ENCODE results near the gene LENG9. TPM values are rescaled to one million over a fixed set of nuclear protein-coding genes. Genes with fewer than 3 reads are reported as not detected.

Gene LENG9
- total RNA-seq, 1 experiment from 2014 or later = 5.0 TPM

DNA sequence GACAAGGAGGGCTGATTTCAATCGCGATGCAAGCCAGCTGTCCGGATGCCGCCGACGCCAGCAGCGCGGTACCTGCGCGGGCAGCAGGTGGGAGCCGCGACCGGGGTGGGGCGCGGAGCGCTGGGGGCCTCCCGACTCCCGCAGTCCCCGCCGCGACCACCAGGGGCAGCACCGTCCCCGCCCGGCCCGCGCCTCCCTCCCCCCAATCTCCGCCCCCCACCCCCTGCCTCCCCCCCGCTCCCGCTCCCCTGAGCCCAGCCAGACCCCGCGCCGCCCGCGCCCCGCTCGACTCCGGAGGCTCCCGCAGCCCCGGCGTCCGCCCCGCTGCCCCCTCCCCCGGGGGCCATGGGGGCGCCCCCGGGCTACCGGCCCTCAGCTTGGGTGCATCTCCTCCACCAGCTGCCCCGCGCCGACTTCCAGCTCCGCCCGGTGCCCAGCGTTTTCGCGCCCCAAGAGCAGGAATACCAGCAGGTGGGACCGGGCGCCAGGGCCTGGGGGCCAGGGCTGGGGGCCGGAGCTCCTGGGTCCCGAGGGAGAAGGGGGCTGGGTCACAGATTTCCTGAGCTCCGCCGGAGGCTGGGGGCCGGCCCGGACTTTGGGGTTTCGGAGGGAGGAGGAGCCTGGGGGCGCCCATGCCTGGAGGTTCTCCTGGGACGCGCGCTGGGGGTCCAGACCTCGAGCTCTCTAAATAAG, 48.2 kb downstream of the LENG9 start, which contains the start of gene TTYH1:
TSS of gene TTYH1 (plus strand) at position 257 of the 693 bp plus-strand sequence. CDS start at position 346, 89 bp downstream.
- H3K27me3 ChIP-seq (ENCODE audit: low read length) = no peaks in the 10 kb centered on the region
- no peak within 1 kb of the TSS for H3K27ac ChIP-seq (ENCODE audit: low read length)
- no peak within 1 kb of the TSS for H2AFZ ChIP-seq (ENCODE audit: low read length)
- DNase-seq = no peak
- no peak within 1 kb of the TSS for H3K9ac ChIP-seq (ENCODE audit: low read length)
- H3K9me2 ChIP-seq (replicated peaks; ENCODE audit: insufficient read depth, low read length) = no peaks in the 10 kb centered on the region
- no peak within 1 kb of the TSS for H3K4me3 ChIP-seq (ENCODE audit: low read length)
- no peak within 1 kb of the TSS for H3K4me2 ChIP-seq (ENCODE audit: low read depth, low read length, poor library complexity, severe bottlenecking)
- no peaks in the 10 kb centered on the region for H3K79me2 ChIP-seq (ENCODE audit: low read length)
- no peaks in the 10 kb centered on the region for H3K9me3 ChIP-seq (ENCODE audit: low read length)
- no peaks in the 10 kb centered on the region for H4K20me1 ChIP-seq (ENCODE audit: insufficient read depth, low read depth, low read length)
- no peaks in the 10 kb centered on the region for H3K36me3 ChIP-seq (ENCODE audit: insufficient read depth, low read length)
- H3K4me1 ChIP-seq (ENCODE audit: low read length) = no peaks in the 10 kb centered on the region

DNA sequence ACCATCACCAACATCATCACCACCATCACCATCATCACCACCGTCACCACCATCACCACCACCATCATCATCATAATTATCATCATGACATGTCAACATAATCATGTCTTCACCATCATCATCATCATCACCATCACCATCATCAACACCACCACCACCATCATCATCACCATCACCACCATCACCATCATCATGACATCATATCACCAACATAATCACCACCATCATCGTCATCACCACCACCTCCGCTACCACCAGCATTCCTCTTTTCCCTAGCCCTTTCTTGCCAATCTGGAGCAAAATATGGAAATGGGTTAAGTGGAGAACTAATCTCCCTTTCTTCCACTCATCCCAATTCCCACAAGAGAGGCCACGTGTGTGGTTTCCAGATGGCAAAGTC, 49.4 kb downstream of the LENG9 start:
- H3K4me2 ChIP-seq (ENCODE audit: low read depth, low read length, poor library complexity, severe bottlenecking) = no peak overlapping the region
- no peaks in the 10 kb centered on the region for H3K9me2 ChIP-seq (replicated peaks; ENCODE audit: insufficient read depth, low read length)
- no peaks in the 10 kb centered on the region for H3K9me3 ChIP-seq (ENCODE audit: low read length)
- no peaks in the 10 kb centered on the region for H3K4me1 ChIP-seq (ENCODE audit: low read length)
- H3K27ac ChIP-seq (ENCODE audit: low read length) = no peak overlapping the region
- no peaks in the 10 kb centered on the region for H3K79me2 ChIP-seq (ENCODE audit: low read length)
- H3K9ac ChIP-seq (ENCODE audit: low read length) = no peak overlapping the region
- H3K4me3 ChIP-seq (ENCODE audit: low read length) = no peak overlapping the region
- H2AFZ ChIP-seq (ENCODE audit: low read length) = no peak overlapping the region
- no peaks in the 10 kb centered on the region for H3K36me3 ChIP-seq (ENCODE audit: insufficient read depth, low read length)
- DNase-seq = no peak
- H3K27me3 ChIP-seq (ENCODE audit: low read length) = no peaks in the 10 kb centered on the region
- H4K20me1 ChIP-seq (ENCODE audit: insufficient read depth, low read depth, low read length) = no peaks in the 10 kb centered on the region

DNA sequence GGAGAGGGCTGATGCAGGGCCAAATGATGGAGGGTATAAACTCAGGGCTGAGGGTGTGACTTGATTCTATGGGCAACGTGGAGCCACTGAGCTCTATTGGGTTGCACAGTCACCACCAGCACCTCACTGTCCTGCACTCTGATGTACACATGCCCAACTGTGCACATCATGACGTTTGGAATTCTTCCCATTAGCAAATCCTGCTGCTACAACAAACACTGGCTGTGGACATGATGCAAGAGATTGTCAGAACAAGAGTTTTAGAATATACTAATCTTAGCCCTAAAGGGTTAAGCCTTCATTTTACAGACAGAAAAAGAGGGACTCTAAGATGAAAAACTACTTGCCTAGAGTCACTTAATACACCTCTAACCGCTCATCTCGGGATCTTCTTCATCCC, 50.7 kb downstream of the LENG9 start:
- H3K36me3 ChIP-seq (ENCODE audit: insufficient read depth, low read length) = no peaks in the 10 kb centered on the region
- no peak overlapping the region for H2AFZ ChIP-seq (ENCODE audit: low read length)
- 0 out of 2 replicates have a peak, but pooled peaks cover 3% of the 10 kb centered on the region for H3K9me3 ChIP-seq (ENCODE audit: low read length)
- no peaks in the 10 kb centered on the region for H4K20me1 ChIP-seq (ENCODE audit: insufficient read depth, low read depth, low read length)
- no peaks in the 10 kb centered on the region for H3K9me2 ChIP-seq (replicated peaks; ENCODE audit: insufficient read depth, low read length)
- no peak overlapping the region for H3K4me2 ChIP-seq (ENCODE audit: low read depth, low read length, poor library complexity, severe bottlenecking)
- no peak for DNase-seq
- no peaks in the 10 kb centered on the region for H3K4me1 ChIP-seq (ENCODE audit: low read length)
- no peak overlapping the region for H3K4me3 ChIP-seq (ENCODE audit: low read length)
- no peaks in the 10 kb centered on the region for H3K27me3 ChIP-seq (ENCODE audit: low read length)
- no peaks in the 10 kb centered on the region for H3K79me2 ChIP-seq (ENCODE audit: low read length)
- H3K27ac ChIP-seq (ENCODE audit: low read length) = no peak overlapping the region
- H3K9ac ChIP-seq (ENCODE audit: low read length) = no peak overlapping the region

Small RNA genes lying within 50 kb of the gene (small RNA-seq; reads per million reads assigned to genes)
- gene AC245884.3 = 0.20 reads per million

Other genes with a start within 250 kb of the LENG9 start
- gene LILRB3, start 240.8 kb downstream of the LENG9 start, total RNA-seq (2014; rRNA removed; shearing (Covaris generic); ENCODE audit: low replicate concordance) = 0.11 TPM in 1 of 2 replicates, not detected in the other
- gene LILRA6, start 221.0 kb downstream of the LENG9 start, total RNA-seq (2014; rRNA removed; shearing (Covaris generic); ENCODE audit: low replicate concordance) = not detected in 2 replicates
- not detected in 2 replicates for gene LILRB5, start 206.5 kb downstream of the LENG9 start, total RNA-seq (2014; rRNA removed; shearing (Covaris generic); ENCODE audit: low replicate concordance)
- gene LILRB2, start 182.7 kb downstream of the LENG9 start, total RNA-seq (2014; rRNA removed; shearing (Covaris generic); ENCODE audit: low replicate concordance) = 0.22 and 0.61 TPM in 2 replicates
- gene LILRA5, start 150.6 kb downstream of the LENG9 start, total RNA-seq (2014; rRNA removed; shearing (Covaris generic); ENCODE audit: low replicate concordance) = not detected in 2 replicates
- 0.75 and 10.5 TPM in 2 replicates for gene LILRA4, start 124.6 kb downstream of the LENG9 start, total RNA-seq (2014; rRNA removed; shearing (Covaris generic); ENCODE audit: low replicate concordance)
- gene LAIR1, start 98.8 kb downstream of the LENG9 start, total RNA-seq (2014; rRNA removed; shearing (Covaris generic); ENCODE audit: low replicate concordance) = 0.15 and 0.61 TPM in 2 replicates
- gene TTYH1, start 48.3 kb downstream of the LENG9 start, total RNA-seq (2014; rRNA removed; shearing (Covaris generic); ENCODE audit: low replicate concordance) = not detected in 2 replicates
- 88.3 and 99.4 TPM in 2 replicates for gene LENG8, start 14.6 kb downstream of the LENG9 start, total RNA-seq (2014; rRNA removed; shearing (Covaris generic); ENCODE audit: low replicate concordance)
- gene CDC42EP5, start 9.5 kb upstream of the LENG9 start, total RNA-seq (2014; rRNA removed; shearing (Covaris generic); ENCODE audit: low replicate concordance) = not detected in 2 replicates
- not detected in 2 replicates for gene LAIR2, start 39.1 kb upstream of the LENG9 start, total RNA-seq (2014; rRNA removed; shearing (Covaris generic); ENCODE audit: low replicate concordance)
- not detected in 2 replicates for gene LILRA2, start 110.0 kb upstream of the LENG9 start, total RNA-seq (2014; rRNA removed; shearing (Covaris generic); ENCODE audit: low replicate concordance)
- gene LILRA1, start 129.9 kb upstream of the LENG9 start, total RNA-seq (2014; rRNA removed; shearing (Covaris generic); ENCODE audit: low replicate concordance) = not detected in 2 replicates
- gene LILRB1, start 166.7 kb upstream of the LENG9 start, total RNA-seq (2014; rRNA removed; shearing (Covaris generic); ENCODE audit: low replicate concordance) = 0.07 and 5.2 TPM in 2 replicates
- gene LILRB4, start 199.2 kb upstream of the LENG9 start, total RNA-seq (2014; rRNA removed; shearing (Covaris generic); ENCODE audit: low replicate concordance) = not detected in 2 replicates